Islet precursor cell (in vitro differentiated cells): ENCODE results near the gene TBC1D1.

ENCODE experiments used
- DNase-seq: peaks from one replicate; pipeline ENCODE4 v3.0.0-alpha.2; 2018

The TBC1D1 gene, protein sequence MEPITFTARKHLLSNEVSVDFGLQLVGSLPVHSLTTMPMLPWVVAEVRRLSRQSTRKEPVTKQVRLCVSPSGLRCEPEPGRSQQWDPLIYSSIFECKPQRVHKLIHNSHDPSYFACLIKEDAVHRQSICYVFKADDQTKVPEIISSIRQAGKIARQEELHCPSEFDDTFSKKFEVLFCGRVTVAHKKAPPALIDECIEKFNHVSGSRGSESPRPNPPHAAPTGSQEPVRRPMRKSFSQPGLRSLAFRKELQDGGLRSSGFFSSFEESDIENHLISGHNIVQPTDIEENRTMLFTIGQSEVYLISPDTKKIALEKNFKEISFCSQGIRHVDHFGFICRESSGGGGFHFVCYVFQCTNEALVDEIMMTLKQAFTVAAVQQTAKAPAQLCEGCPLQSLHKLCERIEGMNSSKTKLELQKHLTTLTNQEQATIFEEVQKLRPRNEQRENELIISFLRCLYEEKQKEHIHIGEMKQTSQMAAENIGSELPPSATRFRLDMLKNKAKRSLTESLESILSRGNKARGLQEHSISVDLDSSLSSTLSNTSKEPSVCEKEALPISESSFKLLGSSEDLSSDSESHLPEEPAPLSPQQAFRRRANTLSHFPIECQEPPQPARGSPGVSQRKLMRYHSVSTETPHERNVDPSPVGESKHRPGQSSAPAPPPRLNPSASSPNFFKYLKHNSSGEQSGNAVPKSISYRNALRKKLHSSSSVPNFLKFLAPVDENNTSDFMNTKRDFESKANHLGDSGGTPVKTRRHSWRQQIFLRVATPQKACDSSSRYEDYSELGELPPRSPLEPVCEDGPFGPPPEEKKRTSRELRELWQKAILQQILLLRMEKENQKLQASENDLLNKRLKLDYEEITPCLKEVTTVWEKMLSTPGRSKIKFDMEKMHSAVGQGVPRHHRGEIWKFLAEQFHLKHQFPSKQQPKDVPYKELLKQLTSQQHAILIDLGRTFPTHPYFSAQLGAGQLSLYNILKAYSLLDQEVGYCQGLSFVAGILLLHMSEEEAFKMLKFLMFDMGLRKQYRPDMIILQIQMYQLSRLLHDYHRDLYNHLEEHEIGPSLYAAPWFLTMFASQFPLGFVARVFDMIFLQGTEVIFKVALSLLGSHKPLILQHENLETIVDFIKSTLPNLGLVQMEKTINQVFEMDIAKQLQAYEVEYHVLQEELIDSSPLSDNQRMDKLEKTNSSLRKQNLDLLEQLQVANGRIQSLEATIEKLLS (N-terminal part only)

DNA sequence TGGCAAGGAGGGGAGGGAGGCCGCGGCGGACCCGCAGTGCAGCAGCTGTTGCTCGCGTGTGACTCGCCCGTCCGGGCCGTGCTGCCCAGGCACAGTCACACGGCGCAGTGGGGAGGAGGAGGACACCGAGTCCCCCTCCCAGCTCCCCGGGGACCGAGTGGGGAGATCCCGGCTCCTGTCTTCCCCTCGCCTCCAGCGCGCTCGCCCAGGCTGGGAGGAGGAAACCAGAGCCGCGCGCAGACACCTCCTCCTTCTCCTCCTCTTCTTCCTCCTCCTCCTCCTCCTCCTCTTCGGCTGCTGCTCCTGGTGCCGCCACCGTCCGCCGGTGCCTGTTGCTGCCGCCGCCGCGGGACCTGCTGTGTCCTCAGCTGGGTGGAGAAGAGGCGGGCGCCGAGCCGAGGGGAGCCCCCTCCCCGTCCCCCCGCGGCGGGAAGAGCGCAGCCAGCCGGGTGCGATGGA, at the start of gene TBC1D1:
Gene TBC1D1, plus strand, starts transcription at position 284 of the 459 bp plus-strand sequence. CDS start 11,012 bp downstream, outside the sequence.
- DNase-seq, result peak; percentile 65

DNA sequence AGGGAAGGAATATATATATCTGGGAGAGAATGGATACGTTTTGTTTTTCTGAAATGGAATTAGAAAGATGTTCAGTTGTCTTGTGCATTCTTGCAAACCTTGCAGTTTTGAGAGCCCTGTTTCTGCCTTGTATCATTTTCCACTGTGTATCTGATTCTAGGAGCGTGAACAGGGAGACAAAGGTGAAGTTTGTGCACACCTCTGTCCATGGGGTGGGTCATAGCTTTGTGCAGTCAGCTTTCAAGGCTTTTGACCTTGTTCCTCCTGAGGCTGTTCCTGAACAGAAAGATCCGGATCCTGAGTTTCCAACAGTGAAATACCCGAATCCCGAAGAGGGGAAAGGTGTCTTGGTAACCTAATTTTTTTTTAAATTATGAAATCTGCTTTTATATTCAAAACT, 46.7 kb upstream of the TBC1D1 start:
- no peak for DNase-seq

DNA sequence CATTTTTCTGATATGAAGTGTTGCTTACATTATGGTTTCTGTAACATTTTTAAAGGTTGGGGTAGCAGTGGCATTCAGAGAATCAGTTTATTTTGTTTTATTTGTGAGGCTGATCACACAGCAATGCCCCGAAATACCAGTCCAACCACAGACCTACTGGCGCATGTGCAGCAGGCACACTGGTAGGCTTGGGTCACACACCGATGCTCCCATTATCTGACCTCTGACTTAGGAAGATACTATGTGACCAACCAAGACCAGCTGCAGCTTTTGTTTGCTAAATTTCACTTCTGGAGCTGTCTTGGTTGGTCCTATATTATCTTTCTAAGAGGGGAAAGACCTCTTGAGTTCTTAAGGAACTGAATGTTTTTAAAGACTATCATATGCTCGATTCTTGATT, 45.7 kb upstream of the TBC1D1 start:
- DNase-seq, result no peak

DNA sequence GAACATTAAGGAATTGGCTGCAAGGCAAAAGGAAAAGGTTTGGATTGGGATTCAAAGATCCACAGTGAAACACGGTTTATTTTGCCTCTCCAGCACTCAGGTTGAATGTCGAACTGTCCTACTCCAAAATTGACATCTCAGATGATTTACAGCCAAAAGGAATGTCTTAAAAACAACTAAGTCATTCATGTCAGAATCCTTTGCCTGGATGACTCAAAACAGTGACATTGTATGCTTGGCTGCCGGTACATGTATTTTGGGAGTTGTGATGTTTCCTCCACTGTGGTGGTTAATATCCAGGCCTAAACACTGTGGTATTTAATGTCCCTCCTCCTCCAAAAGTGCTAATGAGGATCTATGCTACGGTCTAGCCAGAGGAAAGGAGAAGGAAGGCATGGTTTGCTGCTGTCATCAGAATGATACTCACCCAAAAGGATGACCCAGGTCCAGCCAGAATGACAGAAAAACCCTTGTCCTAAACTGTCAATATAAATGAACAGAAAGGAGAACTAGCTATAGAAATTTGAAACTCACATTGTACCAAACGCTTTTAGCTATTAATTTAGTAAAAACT, 43.5 kb upstream of the TBC1D1 start:
- peak; percentile 72 for DNase-seq

DNA sequence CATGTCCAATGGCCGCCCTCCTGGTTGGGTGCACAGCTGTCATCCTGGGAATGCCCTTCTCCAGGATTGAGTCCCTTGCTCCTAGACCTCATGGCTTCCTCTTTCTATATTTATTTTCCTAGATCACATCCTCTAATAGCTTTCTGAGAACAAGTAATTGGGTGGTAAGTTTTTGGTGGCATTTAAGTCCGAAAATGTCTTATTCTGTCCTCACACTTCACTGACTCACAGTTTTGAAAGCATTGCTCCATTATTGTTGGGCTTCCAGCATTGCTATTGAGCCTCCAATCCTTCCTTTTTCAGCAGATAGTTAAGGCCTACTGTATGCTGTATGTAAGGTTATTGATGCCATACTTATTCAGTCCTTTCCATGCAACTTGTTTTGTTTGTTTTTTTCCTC, 38.5 kb upstream of the TBC1D1 start:
- DNase-seq, result no peak

DNA sequence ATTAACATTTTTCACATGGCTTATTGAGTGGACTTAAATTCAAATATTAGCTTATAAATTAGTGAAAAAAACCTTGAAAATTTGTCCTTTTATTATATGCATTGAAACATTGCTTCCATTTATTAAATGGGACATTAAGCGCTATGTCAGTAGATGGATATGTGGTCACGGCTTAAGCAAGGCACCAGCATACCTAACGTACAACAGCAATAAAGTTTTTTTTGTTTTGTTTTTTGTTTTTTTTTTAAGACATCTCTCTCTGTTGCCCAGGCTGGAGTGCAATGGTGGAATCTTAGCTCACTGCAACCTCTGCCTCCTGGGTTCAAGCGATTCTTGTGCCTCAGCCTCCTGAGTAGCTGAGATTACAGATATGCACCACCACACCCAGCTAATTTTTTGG, 32.8 kb upstream of the TBC1D1 start:
- no peak for DNase-seq

DNA sequence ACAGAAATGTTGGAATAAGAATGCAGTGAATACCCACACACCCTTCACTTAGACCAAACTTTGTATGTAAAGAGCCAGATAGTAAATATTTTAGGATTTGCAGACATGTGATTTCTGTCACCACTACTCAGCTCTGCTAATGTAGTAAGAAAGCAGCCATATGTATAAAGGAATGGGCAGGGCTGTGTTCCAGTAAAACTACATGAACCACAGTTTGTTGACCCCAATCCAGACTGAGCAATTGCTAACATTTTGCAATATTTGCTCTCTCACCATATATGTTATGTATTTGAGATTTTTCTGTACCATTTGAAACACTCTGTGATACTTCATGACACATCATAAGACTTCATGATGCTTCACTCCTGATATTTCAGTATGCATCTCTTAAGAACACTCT, 32.0 kb upstream of the TBC1D1 start:
- no peak for DNase-seq

DNA sequence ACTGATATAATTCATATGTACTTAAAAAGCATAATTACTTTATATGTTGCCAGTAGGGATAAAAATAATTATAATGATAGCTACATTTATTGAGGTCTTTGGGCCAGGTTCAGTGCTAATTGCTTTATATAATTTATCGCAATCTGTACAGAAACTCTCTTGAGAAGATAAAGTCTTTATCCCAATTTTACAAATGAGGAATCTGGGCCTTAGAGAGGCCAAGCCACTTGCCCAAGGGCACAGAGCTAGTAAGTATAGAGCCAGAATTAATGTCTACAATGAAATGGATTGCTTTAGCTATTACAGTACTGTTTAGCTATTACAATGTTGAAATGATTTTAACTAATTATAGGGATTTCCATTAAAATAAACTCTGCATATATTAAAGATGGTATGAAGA, 30.6 kb upstream of the TBC1D1 start:
- DNase-seq, result no peak

DNA sequence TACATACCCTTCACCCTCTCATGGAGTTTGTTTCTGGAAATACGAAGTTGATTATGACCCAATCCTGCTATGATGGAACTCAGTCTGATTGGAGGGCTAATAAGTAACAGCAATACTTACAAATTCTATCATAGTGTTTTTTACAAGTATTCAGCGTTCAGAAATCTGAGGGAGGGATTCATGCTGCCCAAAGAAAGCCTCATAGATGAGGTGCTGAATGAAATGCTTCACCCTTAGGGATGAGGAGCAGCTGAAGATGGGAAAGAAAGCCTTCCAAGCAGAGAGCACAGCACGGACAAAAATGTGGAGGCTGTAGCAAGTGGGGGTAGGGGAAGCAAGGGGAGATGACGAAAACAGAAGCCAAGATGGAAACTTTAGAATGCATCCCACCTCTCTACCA, 27.9 kb upstream of the TBC1D1 start:
- DNase-seq, result no peak

DNA sequence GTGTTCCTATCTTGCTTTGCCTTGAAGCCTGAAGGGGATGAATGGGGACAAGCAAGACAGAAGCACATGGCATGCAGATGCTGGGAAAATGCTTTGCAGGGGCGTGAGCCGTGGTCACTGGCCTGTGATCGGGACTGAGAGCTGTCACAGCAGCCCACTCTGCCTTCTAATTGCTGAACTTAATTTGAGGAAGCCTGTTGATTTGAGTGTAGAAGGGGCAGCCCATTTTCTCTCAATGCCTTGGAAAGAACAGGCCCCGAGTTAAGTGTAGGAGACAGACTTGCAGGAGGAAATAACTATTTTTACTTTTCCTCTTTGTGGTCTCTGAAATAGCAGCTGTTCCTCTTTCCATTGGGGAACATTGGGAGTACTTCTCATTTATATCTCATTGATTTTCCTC, 26.1 kb upstream of the TBC1D1 start:
- no peak for DNase-seq

DNA sequence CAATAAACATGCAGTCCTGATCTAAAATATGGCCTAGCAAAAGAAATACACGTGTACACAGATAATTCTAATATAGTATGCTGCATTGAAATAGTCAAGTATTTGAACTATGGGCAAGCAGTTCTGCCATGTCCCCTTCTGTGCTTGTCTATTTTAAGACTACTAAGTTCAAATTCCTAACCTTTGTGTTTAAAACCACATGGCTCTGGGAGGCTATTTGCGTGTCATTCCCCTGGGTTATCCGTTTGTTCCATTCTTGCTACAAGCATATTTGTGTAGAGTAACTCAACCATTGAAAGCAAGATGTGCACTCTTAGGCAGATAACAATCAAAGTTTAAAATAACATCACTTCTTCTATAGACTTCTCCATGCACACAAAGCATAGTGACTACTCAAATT, 25.4 kb upstream of the TBC1D1 start:
- no peak for DNase-seq

DNA sequence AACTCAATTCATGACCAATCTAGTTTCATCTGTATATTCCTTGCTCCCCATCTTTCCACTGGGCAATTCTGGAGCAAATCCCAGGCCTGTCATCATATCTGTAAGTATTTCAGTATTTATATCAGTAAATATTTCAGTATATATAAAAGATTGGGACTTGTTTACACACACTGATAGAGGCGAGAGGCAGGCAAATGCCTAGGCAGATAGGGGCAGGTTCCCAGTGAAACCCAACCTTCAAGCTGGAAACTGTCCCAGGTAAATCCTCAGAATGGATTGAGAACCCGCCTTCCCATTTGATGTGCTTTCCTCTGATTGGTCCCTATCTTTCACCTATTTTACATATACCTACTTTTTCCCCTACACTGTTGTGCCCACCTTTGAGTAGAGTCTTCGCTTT, 23.8 kb upstream of the TBC1D1 start:
- no peak for DNase-seq

DNA sequence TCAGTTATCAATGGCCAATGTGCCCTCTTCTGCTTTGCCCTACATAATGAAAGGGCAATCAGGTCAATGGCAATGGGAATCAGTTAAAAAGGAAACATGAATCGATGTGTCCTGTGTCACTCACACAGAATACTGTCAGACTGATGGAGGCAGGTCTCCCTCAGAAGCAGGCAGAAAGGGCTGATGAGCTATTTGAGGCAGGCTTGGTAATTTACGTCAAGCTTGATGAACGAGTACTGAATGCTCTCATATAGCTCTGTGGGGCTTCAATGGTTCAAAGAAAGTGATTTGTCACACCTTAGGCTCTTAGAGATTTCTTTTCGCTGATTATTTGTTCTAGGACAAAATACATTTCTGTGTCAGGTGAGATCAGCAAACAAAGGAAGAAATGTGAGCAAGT, 22.6 kb upstream of the TBC1D1 start:
- DNase-seq, result no peak

DNA sequence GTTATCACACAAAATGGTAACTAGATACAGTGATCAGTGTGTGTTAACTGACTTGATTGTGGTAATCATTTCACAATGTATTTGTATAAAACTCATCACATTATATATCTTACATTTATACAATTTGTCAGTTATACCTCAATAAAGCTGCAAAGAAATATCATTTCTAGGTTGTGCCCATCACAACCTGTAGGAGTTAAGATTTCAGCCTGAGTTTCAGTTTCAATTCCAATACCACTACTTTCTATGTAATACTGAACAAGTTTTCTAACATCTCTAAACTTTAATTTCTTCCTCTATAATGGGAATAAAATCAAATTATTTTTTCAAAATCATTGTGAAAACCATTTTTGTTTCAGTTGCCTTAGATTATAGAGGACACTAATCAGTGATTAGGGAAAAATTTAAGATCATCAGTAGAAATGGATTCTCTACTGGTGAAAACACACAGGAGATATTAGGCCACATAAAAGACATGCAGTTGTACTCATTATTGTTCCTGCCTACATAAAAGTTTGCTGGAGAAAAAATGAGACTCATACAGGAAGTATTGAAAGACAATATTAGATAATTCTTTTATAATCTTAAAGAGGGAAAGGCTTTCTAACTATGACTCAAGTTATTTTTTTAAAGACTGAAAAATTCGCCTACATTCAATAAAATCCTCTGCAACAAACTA, 18.4 kb upstream of the TBC1D1 start:
- DNase-seq, result no peak

DNA sequence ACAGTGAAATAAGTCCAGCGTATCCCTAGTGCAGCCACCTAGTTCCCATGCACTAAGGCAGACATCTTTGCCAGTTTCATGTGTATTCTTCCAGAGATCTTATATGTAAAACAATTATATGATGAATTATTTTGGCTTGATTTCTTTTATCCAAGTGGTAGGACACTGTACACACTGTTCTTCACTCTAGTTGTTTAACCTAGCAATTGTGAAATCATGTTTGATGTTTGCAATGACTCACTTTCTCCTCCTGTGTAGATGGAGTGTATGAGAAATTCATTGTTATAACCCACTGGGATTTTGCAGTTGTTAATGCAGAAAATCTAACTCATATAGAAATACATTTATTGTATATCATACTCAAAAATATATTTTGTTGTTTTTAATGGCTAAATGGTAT, 17.5 kb upstream of the TBC1D1 start:
- no peak for DNase-seq

DNA sequence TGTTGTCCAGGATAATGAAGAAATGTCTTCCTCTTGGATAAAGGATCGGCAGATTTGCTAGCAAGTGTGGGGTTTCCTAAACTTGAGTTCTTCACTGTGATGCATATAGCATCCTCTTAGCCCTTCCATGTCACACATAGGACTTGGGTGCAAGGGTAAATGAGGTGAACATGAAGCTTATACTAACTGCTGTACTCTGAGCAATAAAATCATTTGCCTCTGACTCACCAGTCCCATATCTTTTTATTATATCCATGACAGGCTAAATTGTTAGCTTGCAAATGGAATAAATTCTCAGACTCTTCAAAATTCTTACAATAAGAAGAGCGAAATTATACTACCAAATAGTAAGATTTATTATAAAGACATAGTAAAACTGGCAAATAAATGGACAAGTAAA, 14.7 kb upstream of the TBC1D1 start:
- DNase-seq, result no peak

DNA sequence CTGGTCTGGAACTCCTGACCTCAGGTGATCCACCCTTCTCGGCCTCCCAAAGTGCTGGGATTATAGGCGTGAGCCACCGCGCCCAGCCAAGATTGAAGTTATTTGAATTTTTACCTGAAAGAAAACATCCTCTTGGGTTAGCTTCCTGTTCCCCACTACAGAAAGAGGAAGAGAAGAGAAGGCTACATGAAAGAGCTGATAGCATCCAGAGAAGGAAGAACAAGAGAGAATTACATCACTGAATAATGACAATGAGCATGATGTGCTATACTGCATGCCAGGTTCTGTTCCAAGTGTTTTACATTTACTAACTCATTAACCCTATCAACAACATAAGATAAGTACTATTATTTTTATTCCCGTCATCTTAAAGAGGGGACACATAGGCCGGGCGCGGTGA, 11.5 kb upstream of the TBC1D1 start:
- no peak for DNase-seq

DNA sequence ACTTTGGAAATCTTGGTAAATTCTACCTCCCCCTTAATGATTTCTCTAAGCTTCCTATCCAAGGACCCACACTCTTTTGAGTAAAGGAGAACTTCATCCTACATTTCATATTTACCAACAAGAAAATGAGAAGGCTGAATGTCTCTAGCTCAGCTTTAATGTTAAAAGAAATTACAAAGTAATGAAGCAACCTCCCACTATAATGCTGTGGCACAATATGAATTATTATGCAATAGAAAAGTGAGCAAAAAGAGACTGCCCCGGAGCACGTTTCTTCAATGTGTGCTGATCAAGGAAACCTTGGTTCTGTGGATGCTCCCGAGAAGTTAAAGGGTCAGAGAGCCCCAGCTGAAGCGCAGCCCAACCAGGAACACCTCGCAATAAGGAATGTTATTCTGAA, 9.1 kb upstream of the TBC1D1 start:
- DNase-seq, result no peak

DNA sequence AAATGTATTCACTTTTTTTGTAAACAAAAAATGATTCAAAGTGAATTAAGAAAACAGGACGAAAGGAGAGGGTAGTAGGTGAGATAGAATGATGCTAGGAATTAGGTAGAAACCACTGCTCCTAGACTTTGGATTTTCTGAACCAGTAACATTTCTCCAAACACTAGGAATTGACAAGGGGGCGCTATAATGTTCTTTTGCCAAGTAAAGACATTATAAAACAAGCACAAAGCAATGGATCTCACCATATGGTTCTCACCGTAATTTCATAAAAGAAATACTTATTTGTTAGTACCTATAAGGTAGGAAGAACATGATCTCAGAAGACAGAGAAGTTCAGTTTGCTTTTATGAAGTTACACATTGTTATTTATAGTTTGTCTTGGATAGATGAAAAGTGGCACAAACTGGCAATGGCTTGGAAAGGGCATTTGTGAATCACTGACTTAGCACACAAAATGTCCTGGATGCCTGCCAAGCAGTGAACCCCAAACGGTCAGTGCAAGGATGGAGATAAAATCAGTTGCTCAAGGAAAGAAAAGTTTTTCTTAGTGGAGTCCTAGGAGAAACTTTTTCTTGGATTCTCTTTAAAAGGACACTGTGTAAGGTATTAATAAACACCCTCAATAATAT, 8.1 kb upstream of the TBC1D1 start:
- DNase-seq, result no peak

DNA sequence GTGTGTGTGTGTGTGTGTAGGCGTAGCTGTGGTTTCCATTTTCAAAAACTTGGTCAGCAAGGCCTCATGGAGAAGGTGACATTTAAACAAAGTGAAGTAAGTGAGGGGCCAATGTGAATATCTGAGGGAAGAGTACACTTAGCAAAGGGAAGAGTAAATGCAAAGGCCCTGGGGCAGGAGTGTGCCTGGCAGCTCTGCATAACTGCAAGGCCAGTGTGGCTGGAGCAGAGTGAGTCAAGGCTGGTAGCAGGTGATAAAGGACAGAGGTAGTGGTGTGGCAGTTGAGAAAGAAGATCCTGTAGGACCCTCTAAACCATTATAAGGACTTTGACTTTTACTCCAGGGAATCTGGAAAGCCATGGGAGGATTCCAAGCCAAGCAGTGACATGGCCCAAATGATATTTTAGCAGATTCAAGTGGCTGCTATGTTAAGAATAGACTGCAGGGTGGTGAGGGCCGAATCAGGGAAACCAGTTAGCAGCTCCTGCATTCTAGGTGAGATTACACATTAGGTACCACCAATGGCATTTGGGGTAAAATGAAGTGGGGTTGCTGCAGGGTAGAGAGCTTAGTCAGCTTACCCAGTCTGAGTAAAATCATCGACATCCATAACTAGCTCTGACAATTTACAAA, 5.9 kb upstream of the TBC1D1 start:
- no peak for DNase-seq

DNA sequence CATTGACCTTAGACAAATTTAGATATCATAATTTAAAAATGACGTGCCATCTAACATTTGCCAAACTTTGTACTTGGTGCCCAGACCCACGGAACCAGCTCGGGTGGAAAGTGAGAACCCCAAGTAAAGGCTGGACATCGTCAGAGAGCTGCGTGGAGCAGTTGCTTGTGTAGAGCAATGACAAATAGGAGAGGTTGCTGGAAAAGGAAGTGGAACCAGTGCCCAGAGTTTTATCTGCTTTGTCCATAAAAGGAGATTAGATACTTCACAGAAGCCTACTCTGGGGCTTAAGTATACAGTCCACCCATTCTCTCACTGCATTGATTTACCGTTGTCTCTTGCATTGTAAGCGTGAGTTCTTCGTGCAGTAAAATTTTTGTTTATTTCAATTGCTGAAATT, 5.4 kb upstream of the TBC1D1 start:
- DNase-seq, result no peak
